ENCODE data around the gene PCDHB5. TPM values are rescaled to one million over a fixed set of nuclear protein-coding genes. Genes with fewer than 3 reads are reported as not detected.
"Not testable (repeated sequence)": the region's sequence is repeated elsewhere in the genome, so short reads cannot be mapped to it uniquely, and the experiment has no call there.

The PCDHB5 gene
- 1 to 10 TPM; 3.4 to 9.8 (median 6.4) TPM for total RNA-seq

DNA sequence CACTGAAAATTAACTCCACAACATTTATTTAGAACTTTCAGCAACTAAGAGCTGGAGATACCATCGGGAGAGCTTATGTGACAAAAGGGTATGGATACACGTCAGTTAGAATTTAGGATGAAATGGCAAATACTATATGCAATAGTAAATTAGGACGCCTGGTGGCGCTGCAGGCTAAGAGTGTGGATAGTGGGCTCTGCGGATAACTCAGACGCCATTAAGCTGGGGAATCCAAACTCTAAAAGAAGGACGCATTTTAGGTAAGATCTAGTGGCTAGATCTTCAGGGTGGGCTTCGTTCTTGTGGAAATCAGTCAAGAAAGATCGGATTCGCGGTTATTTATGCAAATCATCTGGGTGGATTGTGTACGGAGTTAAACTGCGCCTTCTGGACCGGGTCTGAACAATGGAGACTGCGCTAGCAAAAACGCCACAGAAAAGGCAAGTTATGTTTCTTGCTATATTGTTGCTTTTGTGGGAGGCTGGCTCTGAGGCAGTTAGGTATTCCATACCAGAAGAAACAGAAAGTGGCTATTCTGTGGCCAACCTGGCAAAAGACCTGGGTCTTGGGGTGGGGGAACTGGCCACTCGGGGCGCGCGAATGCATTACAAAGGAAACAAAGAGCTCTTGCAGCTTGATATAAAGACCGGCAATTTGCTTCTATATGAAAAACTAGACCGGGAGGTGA, at the start of gene PCDHB5:
Gene PCDHB5 (plus strand): TSS at position 177 of the 688 bp plus-strand sequence. CDS start 229 bp downstream, at position 406.
- intact Hi-C loops (cut with DNase I; ENCODE audit: low total_unique reads): no loop called here
- no peak for DNase-seq (ENCODE audit: low spot score in 2 of 2)
- H3K4me3 ChIP-seq: peak within 1 kb of the TSS; percentile 29 to 56 (median 41)
- TF ChIP-seq POLR2AphosphoS5 (IDR thresholded peaks at IDR 0.05): no peak
- TF ChIP-seq, protein P1, sequence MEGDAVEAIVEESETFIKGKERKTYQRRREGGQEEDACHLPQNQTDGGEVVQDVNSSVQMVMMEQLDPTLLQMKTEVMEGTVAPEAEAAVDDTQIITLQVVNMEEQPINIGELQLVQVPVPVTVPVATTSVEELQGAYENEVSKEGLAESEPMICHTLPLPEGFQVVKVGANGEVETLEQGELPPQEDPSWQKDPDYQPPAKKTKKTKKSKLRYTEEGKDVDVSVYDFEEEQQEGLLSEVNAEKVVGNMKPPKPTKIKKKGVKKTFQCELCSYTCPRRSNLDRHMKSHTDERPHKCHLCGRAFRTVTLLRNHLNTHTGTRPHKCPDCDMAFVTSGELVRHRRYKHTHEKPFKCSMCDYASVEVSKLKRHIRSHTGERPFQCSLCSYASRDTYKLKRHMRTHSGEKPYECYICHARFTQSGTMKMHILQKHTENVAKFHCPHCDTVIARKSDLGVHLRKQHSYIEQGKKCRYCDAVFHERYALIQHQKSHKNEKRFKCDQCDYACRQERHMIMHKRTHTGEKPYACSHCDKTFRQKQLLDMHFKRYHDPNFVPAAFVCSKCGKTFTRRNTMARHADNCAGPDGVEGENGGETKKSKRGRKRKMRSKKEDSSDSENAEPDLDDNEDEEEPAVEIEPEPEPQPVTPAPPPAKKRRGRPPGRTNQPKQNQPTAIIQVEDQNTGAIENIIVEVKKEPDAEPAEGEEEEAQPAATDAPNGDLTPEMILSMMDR (IDR thresholded peaks at IDR 0.05): peak in 1 of 3 donors; percentile 22
- no peaks in the 10 kb centered on the region for H3K4me1 ChIP-seq
- H3K27me3 ChIP-seq: no peaks in the 10 kb centered on the region
- peaks cover 53 to 87% of the 10 kb centered on the region in 2 donors for H3K9me3 ChIP-seq
- H3K36me3 ChIP-seq: no peaks in the 10 kb centered on the region
- no peak within 1 kb of the TSS for H3K27ac ChIP-seq

DNA sequence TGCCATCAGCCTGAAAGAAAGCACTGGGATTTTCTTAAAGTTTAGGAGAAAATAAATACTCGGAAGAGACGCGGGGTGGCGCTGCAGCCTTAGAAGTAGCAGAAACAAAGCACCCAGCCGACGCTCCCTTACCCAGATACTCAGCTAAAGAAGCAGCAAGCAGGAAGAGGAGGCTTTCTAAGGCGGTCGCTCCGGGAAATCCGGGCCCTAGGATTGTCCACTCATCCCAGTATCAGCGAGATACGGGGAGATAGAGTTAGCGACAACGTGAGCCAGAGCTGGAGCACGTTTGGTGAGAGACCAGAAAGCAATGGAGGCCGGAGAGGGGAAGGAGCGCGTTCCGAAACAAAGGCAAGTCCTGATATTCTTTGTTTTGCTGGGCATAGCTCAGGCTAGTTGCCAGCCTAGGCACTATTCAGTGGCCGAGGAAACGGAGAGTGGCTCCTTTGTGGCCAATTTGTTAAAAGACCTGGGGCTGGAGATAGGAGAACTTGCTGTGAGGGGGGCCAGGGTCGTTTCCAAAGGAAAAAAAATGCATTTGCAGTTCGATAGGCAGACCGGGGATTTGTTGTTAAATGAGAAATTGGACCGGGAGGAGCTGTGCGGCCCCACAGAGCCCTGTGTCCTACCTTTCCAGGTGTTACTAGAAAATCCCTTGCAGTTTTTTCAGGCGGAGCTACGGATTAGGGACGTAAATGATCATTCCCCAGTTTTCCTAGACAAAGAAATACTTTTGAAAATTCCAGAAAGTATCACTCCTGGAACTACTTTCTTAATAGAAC, 40.3 kb upstream of the PCDHB5 start, which contains the start of gene PCDHB2:
Gene PCDHB2 (plus strand): TSS at position 135 of the 782 bp plus-strand sequence. CDS start 176 bp downstream, at position 311.
- H3K36me3 ChIP-seq: no peaks in the 10 kb centered on the region
- H3K4me1 ChIP-seq: no peaks in the 10 kb centered on the region
- TF ChIP-seq POLR2AphosphoS5 (IDR thresholded peaks at IDR 0.05): no peak
- TF ChIP-seq, protein P1 (IDR thresholded peaks at IDR 0.05): peak in 2 of 3 donors; percentile 19 to 42
- H3K4me3 ChIP-seq: peak within 1 kb of the TSS; percentile 33 to 63 (median 35)
- peak within 1 kb of the TSS; percentile 15 to 74 for H3K27ac ChIP-seq
- no peaks in the 10 kb centered on the region for H3K27me3 ChIP-seq
- peaks cover 29 to 71% of the 10 kb centered on the region in 2 donors for H3K9me3 ChIP-seq
- intact Hi-C loops (cut with DNase I; ENCODE audit: low total_unique reads): no loop called here
- no peak for DNase-seq (ENCODE audit: low spot score in 2 of 2)

DNA sequence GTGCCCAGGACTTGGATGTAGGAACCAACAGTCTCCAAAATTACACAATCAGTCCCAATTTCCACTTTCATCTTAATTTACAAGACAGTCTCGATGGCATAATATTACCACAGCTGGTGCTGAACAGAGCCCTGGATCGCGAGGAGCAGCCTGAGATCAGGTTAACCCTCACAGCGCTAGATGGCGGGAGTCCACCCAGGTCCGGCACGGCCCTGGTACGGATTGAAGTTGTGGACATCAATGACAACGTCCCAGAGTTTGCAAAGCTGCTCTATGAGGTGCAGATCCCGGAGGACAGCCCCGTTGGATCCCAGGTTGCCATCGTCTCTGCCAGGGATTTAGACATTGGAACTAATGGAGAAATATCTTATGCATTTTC, 39.8 kb upstream of the PCDHB5 start:
- Histone ChIP-seq H3K9me3 (peaks cover 33 to 69% of the 10 kb centered on the region in 2 donors), H3K27ac (no peak overlapping the region), H3K36me3 (no peaks in the 10 kb centered on the region), H3K4me1 (no peaks in the 10 kb centered on the region), H3K27me3 (no peaks in the 10 kb centered on the region), H3K4me3 (peak overlapping the region in 2 of 3 donors; percentile 35 to 63)
- DNase-seq (ENCODE audit: low spot score in 2 of 2): no peak
- TF ChIP-seq POLR2AphosphoS5 (IDR thresholded peaks at IDR 0.05) (no peak), POLR2A (IDR thresholded peaks at IDR 0.05) (no peak)
- TF ChIP-seq, protein P1 (IDR thresholded peaks at IDR 0.05): no peak
- intact Hi-C loops (cut with DNase I; ENCODE audit: low total_unique reads): no loop called here

DNA sequence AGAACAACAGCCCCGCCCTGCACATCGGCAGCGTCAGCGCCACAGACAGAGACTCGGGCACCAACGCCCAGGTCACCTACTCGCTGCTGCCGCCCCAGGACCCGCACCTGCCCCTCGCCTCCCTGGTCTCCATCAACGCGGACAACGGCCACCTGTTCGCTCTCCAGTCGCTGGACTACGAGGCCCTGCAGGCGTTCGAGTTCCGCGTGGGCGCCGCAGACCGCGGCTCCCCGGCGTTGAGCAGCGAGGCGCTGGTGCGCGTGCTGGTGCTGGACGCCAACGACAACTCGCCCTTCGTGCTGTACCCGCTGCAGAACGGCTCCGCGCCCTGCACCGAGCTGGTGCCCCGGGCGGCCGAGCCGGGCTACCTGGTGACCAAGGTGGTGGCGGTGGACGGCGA, 38.8 kb upstream of the PCDHB5 start:
- H3K27me3 ChIP-seq; DNase-seq (ENCODE audit: low spot score in 2 of 2); H3K27ac ChIP-seq; H3K4me1 ChIP-seq; H3K36me3 ChIP-seq; intact Hi-C loops (cut with DNase I; ENCODE audit: low total_unique reads); H3K4me3 ChIP-seq: not testable (repeated sequence)
- peaks cover 42 to 69% of the 10 kb centered on the region in 2 donors for H3K9me3 ChIP-seq

DNA sequence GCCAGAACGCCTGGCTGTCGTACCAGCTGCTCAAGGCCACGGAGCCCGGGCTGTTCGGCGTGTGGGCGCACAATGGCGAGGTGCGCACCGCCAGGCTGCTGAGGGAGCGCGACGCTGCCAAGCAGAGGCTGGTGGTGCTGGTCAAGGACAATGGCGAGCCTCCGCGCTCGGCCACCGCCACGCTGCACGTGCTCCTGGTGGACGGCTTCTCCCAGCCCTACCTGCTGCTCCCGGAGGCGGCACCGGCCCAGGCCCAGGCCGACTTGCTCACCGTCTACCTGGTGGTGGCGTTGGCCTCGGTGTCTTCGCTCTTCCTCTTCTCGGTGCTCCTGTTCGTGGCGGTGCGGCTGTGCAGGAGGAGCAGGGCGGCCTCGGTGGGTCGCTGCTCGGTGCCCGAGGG, 38.4 kb upstream of the PCDHB5 start:
- peaks cover 46 to 71% of the 10 kb centered on the region in 2 donors for H3K9me3 ChIP-seq
- DNase-seq (ENCODE audit: low spot score in 2 of 2); H3K27ac ChIP-seq; H3K36me3 ChIP-seq; H3K27me3 ChIP-seq; H3K4me3 ChIP-seq; intact Hi-C loops (cut with DNase I; ENCODE audit: low total_unique reads); H3K4me1 ChIP-seq: not testable (repeated sequence)

DNA sequence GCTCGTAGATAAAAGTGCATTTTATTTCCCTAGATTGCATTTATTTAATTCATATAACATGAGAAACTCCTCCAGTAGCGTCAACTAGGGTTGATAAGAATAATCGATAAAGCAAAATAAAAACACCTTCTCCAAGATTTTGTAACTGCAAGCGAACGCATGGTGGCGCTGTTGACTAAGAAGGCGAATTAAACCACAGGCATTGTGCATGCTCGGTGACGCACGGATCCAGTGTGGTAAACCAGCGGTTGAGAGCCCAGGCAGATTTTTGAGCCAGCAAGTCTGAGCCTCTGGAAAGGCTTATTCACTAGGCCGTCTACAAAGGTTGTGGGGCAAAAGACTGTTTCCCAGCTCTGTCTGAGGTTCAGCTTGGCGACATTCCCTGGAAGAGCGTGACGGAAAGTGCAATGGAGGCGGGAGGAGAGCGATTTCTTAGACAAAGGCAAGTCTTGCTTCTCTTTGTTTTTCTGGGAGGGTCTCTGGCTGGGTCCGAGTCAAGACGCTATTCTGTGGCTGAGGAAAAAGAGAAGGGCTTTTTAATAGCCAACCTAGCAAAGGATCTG, 34.7 kb upstream of the PCDHB5 start, which contains the start of gene PCDHB3:
Gene PCDHB3 (plus strand): TSS at position 231 of the 563 bp plus-strand sequence. CDS start 177 bp downstream, at position 408.
- peak in 1 of 2 donors; percentile 34 for DNase-seq (ENCODE audit: low spot score in 2 of 2)

More for the DNA sequence above, 34.7 kb upstream of the PCDHB5 start, which contains the start of gene PCDHB3:
- H3K4me1 ChIP-seq: no peaks in the 10 kb centered on the region
- H3K27me3 ChIP-seq: no peaks in the 10 kb centered on the region
- H3K36me3 ChIP-seq: no peaks in the 10 kb centered on the region
- H3K9me3 ChIP-seq: peaks cover 39 to 54% of the 10 kb centered on the region in 2 donors
- peak within 1 kb of the TSS; percentile 27 to 54 (median 42) for H3K4me3 ChIP-seq
- no peak for TF ChIP-seq POLR2AphosphoS5 (IDR thresholded peaks at IDR 0.05)
- TF ChIP-seq, protein P1 (IDR thresholded peaks at IDR 0.05): peak in 1 of 3 donors; percentile 25
- peak within 1 kb of the TSS in 1 of 2 donors; percentile 25 for H3K27ac ChIP-seq
- intact Hi-C loops (cut with DNase I; ENCODE audit: low total_unique reads): no loop called here

Data from breast epithelium (tissue), 4 donors.